H9 (cell line): Measurements from ENCODE around the gene NSL1. TPM values are rescaled to one million over a fixed set of nuclear protein-coding genes. Genes with fewer than 3 reads are reported as not detected.

ENCODE experiments used
- DNase-seq: peaks from one replicate; pipeline ENCODE4 v3.0.0-alpha.2; 2017
- H2AFZ ChIP-seq: one replicate; pipeline ENCODE4 v1.6.1; 2013; ENCODE audit warnings: mild to moderate bottlenecking, low read length, control low read depth, moderate library complexity
- H2AK5ac ChIP-seq: 2 replicates; pipeline ENCODE4 v1.6.1; 2013; ENCODE audit warnings: low read length, control low read depth, mixed read lengths; ENCODE audit not compliant: insufficient read length
- H2BK120ac ChIP-seq: one replicate; pipeline ENCODE4 v1.6.1; 2013; ENCODE audit warnings: low read depth, mild to moderate bottlenecking, low read length, control low read depth, inconsistent platforms; ENCODE audit not compliant: poor library complexity, severe bottlenecking
- H2BK12ac ChIP-seq: 2 replicates; pipeline ENCODE4 v1.6.1; 2013; ENCODE audit warnings: low read length, control low read depth, mixed read lengths, low read depth; ENCODE audit not compliant: insufficient read length
- H2BK15ac ChIP-seq: 2 replicates; pipeline ENCODE4 v1.6.1; 2013; ENCODE audit warnings: low read depth, low read length, control low read depth
- H2BK20ac ChIP-seq: one replicate; pipeline ENCODE4 v1.6.1; 2013; ENCODE audit warnings: low read depth, mild to moderate bottlenecking, low read length, control low read depth, inconsistent platforms; ENCODE audit not compliant: poor library complexity, severe bottlenecking
- H2BK5ac ChIP-seq: 2 replicates; pipeline ENCODE4 v1.6.1; 2013; ENCODE audit warnings: low read length, control low read depth, mixed read lengths; ENCODE audit not compliant: insufficient read length
- H3K14ac ChIP-seq: 2 replicates; pipeline ENCODE4 v1.6.1; 2013; ENCODE audit warnings: low read length, control low read depth; ENCODE audit not compliant: insufficient read depth
- H3K18ac ChIP-seq: 2 replicates; pipeline ENCODE4 v1.6.1; 2013; ENCODE audit warnings: low read depth, mild to moderate bottlenecking, mixed read lengths, low read length, control low read depth; ENCODE audit not compliant: insufficient read length
- H3K23ac ChIP-seq: 2 replicates; pipeline ENCODE4 v1.6.1; 2013; ENCODE audit warnings: low read length, control low read depth, mixed read lengths, low read depth; ENCODE audit not compliant: insufficient read length
- H3K23me2 ChIP-seq: 2 replicates; pipeline ENCODE4 v1.6.1; 2013; ENCODE audit warnings: low read depth, mild to moderate bottlenecking, mixed read lengths, low read length, control low read depth; ENCODE audit not compliant: insufficient read length, poor library complexity, severe bottlenecking
- H3K27ac ChIP-seq: 2 replicates; pipeline ENCODE4 v1.5.1; 2013; ENCODE audit warnings: low read length, control low read depth, mixed read lengths, low read depth; ENCODE audit not compliant: insufficient read length
- H3K27me3 ChIP-seq: 2 replicates; pipeline ENCODE4 v1.6.1; 2013; ENCODE audit warnings: low read length, control low read depth, inconsistent platforms; ENCODE audit not compliant: insufficient read depth
- H3K4ac ChIP-seq: 2 replicates; pipeline ENCODE4 v1.6.1; 2013; ENCODE audit warnings: low read depth, mild to moderate bottlenecking, control low read depth, inconsistent platforms, low read length, moderate library complexity
- H3K4me1 ChIP-seq: 2 replicates; pipeline ENCODE4 v1.6.1; 2013; ENCODE audit warnings: low read length, control low read depth, inconsistent platforms; ENCODE audit not compliant: insufficient read depth
- H3K4me2 ChIP-seq: 2 replicates; pipeline ENCODE4 v1.6.1; 2013; ENCODE audit warnings: low read length, control low read depth, mixed read lengths; ENCODE audit not compliant: insufficient read length, insufficient read depth
- H3K56ac ChIP-seq: 2 replicates; pipeline ENCODE4 v1.6.1; 2013; ENCODE audit warnings: low read depth, mild to moderate bottlenecking, mixed read lengths, low read length, control low read depth; ENCODE audit not compliant: insufficient read length
- H3K79me1 ChIP-seq: 2 replicates; pipeline ENCODE4 v1.6.1; 2013; ENCODE audit warnings: low read depth, mild to moderate bottlenecking, moderate library complexity, low read length, control low read depth, inconsistent platforms; ENCODE audit not compliant: insufficient read depth, poor library complexity, severe bottlenecking
- H3K79me2 ChIP-seq: 2 replicates; pipeline ENCODE4 v1.6.1; 2013; ENCODE audit warnings: low read length, control low read depth, inconsistent platforms; ENCODE audit not compliant: insufficient read depth
- H3K9ac ChIP-seq: 2 replicates; pipeline ENCODE4 v1.6.1; 2013; ENCODE audit warnings: low read length, control low read depth, mixed read lengths; ENCODE audit not compliant: insufficient read length; ENCODE audit errors: extremely low read depth
- H3K9me3 ChIP-seq: one replicate; pipeline ENCODE4 v1.6.1; 2013; ENCODE audit warnings: low read depth, low read length, inconsistent platforms; ENCODE audit not compliant: control insufficient read depth
- H3T11ph ChIP-seq: one replicate; pipeline ENCODE4 v1.6.1; 2013; ENCODE audit warnings: mild to moderate bottlenecking, low read length, control low read depth, inconsistent platforms
- H4K20me1 ChIP-seq: one replicate; pipeline ENCODE4 v1.6.1; 2013; ENCODE audit not compliant: control insufficient read depth, insufficient read length, insufficient read depth
- H4K5ac ChIP-seq: 2 replicates; pipeline ENCODE4 v1.6.1; 2013; ENCODE audit warnings: low read depth, mild to moderate bottlenecking, mixed read lengths, low read length, control low read depth; ENCODE audit not compliant: insufficient read length
- H4K8ac ChIP-seq: replicated peaks from 2 replicates; pipeline ENCODE4 v1.6.1; 2013; ENCODE audit warnings: low read length, control low read depth, mixed read lengths, low read depth; ENCODE audit not compliant: insufficient read length
- H4K91ac ChIP-seq: 2 replicates; pipeline ENCODE4 v1.6.1; 2013; ENCODE audit warnings: low read depth, mild to moderate bottlenecking, moderate library complexity, mixed read lengths, low read length, control low read depth; ENCODE audit not compliant: insufficient read length
- H3K27ac Mint-ChIP-seq, 3 experiments: 2 replicates in 2 of 3; 3 replicates in 1 of 3; pipeline ENCODE4 v1.8.0; 2020 to 2021; ENCODE audit warnings: mixed read lengths in 3 of 3, mild to moderate bottlenecking in 1 of 3, moderate library complexity in 1 of 3
- H3K27me3 Mint-ChIP-seq: 2 replicates; pipeline ENCODE4 v1.8.0; 2021; ENCODE audit warnings: low read depth, mild to moderate bottlenecking, moderate library complexity, mixed read lengths
- H3K36me3 Mint-ChIP-seq, 3 experiments: 2 replicates in 2 of 3; 3 replicates in 1 of 3; pipeline ENCODE4 v1.8.0; 2020 to 2021; ENCODE audit warnings: low read depth in 3 of 3, mixed read lengths in 3 of 3; ENCODE audit not compliant: insufficient read depth in 1 of 3
- H3K4me1 Mint-ChIP-seq, 2 experiments: 2 replicates each; pipeline ENCODE4 v1.8.0; 2020; ENCODE audit warnings: mixed read lengths in 2 of 2
- H3K4me3 Mint-ChIP-seq, 2 experiments: 2 replicates in 1 of 2; 3 replicates in 1 of 2; pipeline ENCODE4 v1.8.0; 2020 to 2021; ENCODE audit warnings: mild to moderate bottlenecking in 2 of 2, mixed read lengths in 2 of 2, moderate library complexity in 1 of 2
- H3K9me3 Mint-ChIP-seq, 2 experiments: 2 replicates in 1 of 2; 3 replicates in 1 of 2; pipeline ENCODE4 v1.8.0; 2020; ENCODE audit warnings: mild to moderate bottlenecking in 2 of 2, mixed read lengths in 2 of 2, moderate library complexity in 1 of 2
- CTCF ChIP-seq: fragments of 200-600 bp; sonication (generic); conservative IDR thresholded peaks from 3 replicates; pipeline ENCODE4 v1.8.0; 2021; ENCODE audit warnings: antibody characterized with exemption, mild to moderate bottlenecking
- total RNA-seq: library from RNA; stranded (reverse); gene quantifications from 2 replicates; pipeline ENCODE4 v1.2.1, GENCODE V29; 2021

The NSL1 gene
- total RNA-seq, 1 experiment from 2014 or later = 49.3 TPM

GRCh38 chr1:212737559-212737958 is 54.0 kb downstream of the NSL1 start:
- H3K27ac ChIP-seq = no peak overlapping the region
- no peak overlapping the region for H4K5ac ChIP-seq
- H2BK5ac ChIP-seq = no peak overlapping the region
- H4K20me1 ChIP-seq = no peaks in the 10 kb centered on the region
- H3K23ac ChIP-seq = no peak overlapping the region
- H3K4me3 Mint-ChIP-seq = no peak overlapping the region
- peaks cover 11 to 24% (median 22%) of the 10 kb centered on the region in 3 experiments for H3K36me3 Mint-ChIP-seq
- H4K8ac ChIP-seq = no peak overlapping the region
- H2AFZ ChIP-seq = no peak overlapping the region
- no peak overlapping the region for H3K4ac ChIP-seq
- H3K9ac ChIP-seq = no peak overlapping the region
- H3K79me1 ChIP-seq = no peaks in the 10 kb centered on the region
- H2AK5ac ChIP-seq = no peak overlapping the region
- no peak overlapping the region for H3K4me2 ChIP-seq
- H3K27ac Mint-ChIP-seq = no peak overlapping the region
- no peak overlapping the region for H2BK12ac ChIP-seq
- H3K27me3 Mint-ChIP-seq = no peaks in the 10 kb centered on the region
- no peak overlapping the region for H2BK20ac ChIP-seq
- no peaks in the 10 kb centered on the region for H3K23me2 ChIP-seq
- no peaks in the 10 kb centered on the region for H3K4me1 Mint-ChIP-seq
- no peaks in the 10 kb centered on the region for H3K27me3 ChIP-seq
- H2BK120ac ChIP-seq = no peak overlapping the region
- no peak overlapping the region for H3K18ac ChIP-seq
- TF ChIP-seq CTCF = no peak
- H3T11ph ChIP-seq = no peak overlapping the region
- no peaks in the 10 kb centered on the region for H3K4me1 ChIP-seq
- no peaks in the 10 kb centered on the region for H3K9me3 ChIP-seq
- no peak overlapping the region for H4K91ac ChIP-seq
- no peaks in the 10 kb centered on the region; a peak in 1 of 5 replicates for H3K9me3 Mint-ChIP-seq
- no peak for DNase-seq
- H3K79me2 ChIP-seq = no peaks in the 10 kb centered on the region
- no peak overlapping the region for H3K56ac ChIP-seq
- H3K14ac ChIP-seq = no peak overlapping the region
- H2BK15ac ChIP-seq = no peak overlapping the region
